GM21576 (cell line): Measurements from ENCODE around the gene PPP1R14B.

Source experiments
- ATAC-seq: cut with Tn5 transposase; IDR thresholded peaks from one replicate; pipeline ENCODE4 v1.9.1; 2021; ENCODE audit warnings: mild to moderate bottlenecking, moderate library complexity; ENCODE audit not compliant: unreplicated experiment

PPP1R14B gene

DNA sequence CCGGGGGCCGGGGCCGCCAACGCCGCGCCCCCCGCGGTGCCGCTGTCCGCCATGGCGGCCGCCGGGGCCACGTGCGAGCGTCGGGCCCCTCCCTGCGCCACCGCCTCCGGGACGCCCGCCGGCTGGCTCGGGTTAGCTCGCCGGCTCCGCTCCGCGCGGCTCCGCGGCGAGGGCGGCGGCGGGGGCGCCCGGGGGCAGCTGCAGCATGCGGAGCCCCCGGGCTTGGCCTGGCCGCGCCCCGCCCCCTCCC is 197 bp downstream of the PPP1R14B start:
- ATAC-seq: peak; percentile 9

DNA sequence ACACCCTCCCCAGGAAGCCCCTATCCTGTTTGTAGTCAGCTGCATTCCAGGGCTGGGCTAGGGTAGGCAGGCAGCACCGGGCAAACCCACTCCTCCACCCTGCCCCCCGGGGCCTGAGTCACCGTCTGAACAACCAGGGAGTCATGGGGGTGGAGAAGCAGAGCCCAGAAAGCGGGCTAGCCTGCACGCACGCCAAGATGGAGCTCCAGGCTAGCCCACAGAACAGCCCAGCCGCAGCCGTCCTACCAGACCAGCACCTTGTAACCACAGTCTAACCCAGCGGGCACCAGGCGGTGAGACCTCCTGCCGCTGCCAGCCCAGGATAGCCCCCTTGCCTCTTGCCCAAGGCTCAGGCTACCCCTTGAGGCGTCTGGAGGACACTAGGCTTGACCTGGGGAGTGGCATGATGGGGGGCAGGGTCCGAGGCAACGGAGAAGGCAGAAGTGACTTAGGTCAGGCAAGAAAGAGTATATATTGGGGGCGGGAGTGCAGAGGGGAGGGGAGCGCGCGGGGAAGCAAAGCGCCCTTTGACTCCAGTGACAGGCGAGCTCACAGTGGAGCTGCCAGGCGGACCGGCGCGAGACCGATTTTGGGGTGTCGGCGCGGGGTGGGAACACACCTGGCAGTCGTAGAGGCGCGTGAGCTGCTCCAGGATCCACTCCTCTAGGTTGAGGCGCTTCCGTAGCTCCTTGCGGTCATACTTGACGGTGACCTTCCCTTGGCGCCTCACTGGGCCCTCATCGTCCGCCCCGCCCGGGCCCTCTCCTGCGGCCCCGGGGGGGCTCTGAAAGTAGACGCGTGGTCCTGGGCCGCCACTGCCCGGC is 734 bp downstream of the PPP1R14B start:
- ATAC-seq: no peak

DNA sequence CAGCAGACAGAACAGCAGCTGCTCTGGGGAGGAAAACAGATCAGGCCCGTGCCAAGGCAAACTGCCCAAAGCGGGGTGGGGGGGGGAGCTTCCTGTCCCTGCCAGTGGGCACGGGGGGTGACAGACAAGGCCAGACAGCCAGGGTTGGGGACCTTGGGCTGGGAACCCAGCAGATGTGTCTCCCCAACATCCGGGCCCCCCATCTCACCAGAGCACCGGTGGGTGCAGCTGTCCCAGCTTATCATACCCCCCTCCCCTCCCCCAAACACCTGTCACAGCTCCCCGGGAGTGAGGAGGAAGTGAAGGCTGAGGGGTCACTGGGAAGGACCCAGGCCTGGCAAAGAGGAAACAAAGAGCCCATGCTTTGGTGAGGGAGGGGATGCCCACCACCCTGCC is 1.3 kb downstream of the PPP1R14B start:
- ATAC-seq: no peak

DNA sequence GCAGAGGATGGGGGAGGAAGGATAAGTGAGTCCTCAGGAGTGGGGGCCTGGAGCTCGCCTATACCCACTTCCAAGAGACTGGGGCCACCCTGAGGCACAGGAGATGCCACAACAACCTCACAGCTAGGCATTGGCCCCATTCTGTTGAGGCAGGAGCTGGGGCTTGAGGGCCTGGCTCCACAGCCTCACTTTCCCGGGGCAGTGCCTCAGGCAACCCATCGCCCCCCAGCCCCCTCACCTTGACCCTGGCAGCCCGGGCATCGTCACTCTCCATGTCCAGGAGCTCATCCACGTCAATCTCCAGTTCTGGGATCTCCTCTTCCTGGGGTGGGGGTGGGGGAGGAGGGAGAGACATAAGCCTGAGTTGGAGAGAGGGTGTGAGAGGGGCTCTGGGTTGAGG is 1.8 kb downstream of the PPP1R14B start:
- ATAC-seq: no peak

DNA sequence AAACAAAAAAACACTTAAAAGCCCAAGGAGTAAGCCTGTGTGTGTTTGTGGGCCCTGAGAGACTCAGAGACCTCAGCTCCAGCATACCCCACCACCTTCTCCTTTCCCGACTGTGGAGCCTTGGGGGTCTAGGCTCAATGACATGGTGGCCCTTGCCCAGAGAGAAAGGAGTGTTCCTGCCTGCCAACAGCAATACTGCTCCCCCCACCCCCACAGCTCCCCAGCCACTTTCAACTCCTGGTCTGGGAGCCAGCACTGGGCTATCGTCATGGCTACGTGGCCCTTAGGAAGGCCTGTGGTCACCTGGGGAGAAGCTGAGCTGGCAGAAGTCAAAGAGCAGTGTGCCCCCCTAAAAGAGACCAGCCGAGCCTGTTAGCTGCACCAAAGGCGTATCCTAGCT is 2.6 kb downstream of the PPP1R14B start:
- ATAC-seq: no peak

DNA sequence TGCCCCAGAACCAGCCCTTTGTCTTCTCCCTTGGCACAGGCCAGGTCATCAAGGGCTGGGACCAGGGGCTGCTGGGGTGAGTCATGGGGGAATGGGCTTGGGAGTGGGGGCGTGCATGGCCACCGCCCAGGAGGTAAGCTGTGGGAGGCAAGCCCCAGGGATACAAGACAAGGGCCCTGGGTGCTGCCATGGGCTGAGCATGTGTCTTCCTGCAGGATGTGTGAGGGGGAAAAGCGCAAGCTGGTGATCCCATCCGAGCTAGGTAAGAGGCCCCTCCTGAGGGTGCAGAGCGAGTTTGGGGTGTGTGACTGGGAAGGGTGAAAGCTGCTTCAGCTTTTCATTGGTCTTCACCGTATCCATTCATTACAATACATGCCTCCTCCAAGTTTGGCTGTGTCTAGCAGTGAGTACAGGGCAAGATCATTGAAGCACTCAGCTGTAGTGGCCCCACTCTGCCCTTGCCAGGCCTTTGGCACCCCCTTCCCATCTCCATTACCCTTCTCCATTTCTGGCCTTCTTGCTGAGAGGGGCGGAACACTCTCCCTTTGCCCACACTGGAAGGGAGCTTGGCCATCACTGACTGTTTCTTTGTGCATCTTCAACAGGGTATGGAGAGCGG is 3.4 kb downstream of the PPP1R14B start:
- no peak for ATAC-seq

DNA sequence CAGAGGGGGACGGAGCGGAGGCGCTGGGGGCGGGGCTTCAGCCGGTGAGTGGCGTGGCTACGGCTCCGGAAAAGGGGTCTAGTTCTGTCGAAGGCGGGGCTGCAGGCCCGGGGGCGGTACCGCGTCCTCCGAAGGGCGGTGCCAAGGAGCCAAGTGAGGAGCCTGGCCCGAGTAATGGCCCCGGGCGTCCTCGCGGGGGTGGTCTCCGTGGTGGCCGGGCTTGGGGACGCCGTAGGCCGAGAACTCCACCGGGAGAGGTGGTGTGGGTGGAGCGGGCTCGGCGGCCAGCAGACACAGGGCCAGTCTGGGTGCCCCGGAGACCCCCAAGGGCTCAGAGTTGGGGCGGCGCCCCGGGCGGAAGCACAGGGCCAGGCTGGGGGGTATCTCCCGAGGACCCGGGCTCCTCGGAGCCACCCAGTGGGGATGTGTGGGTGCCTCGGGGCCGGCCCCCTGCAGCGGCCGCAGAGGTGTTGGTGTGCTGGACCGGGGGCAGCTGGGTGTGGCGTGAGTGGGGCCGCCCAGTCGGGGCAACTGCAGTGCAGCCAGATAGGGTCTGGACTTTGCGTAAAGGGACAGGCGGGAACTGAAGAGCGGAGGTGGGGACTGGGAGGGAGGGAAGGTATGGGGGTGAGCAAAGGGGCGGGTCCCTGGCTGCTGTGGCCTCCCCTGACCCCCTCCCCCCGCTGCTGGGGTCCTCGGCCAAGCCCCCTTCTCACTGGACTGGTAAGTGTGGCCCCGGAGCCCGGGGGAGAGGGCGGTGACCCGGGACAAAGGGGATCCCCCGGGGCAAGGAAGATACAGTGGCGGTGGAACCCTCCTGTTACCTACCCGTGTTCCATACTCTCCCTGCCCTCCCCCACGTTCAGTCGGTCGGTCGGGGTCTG is 5.0 kb downstream of the PPP1R14B start:
- ATAC-seq: peak; percentile 4

DNA sequence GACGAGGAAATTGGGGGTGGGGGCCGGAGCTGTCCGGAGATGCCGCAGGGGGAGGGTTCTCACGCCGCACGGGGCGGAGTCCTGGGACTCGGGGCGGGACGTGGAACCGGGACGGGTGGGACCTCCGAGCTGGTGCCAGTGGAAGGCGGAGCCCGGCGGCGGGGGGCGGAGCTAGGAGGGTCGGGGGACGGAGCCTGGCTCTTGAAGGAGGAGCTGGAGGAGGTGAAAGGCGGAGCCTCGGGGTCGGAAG is 5.6 kb downstream of the PPP1R14B start:
- ATAC-seq: peak; percentile 58

DNA sequence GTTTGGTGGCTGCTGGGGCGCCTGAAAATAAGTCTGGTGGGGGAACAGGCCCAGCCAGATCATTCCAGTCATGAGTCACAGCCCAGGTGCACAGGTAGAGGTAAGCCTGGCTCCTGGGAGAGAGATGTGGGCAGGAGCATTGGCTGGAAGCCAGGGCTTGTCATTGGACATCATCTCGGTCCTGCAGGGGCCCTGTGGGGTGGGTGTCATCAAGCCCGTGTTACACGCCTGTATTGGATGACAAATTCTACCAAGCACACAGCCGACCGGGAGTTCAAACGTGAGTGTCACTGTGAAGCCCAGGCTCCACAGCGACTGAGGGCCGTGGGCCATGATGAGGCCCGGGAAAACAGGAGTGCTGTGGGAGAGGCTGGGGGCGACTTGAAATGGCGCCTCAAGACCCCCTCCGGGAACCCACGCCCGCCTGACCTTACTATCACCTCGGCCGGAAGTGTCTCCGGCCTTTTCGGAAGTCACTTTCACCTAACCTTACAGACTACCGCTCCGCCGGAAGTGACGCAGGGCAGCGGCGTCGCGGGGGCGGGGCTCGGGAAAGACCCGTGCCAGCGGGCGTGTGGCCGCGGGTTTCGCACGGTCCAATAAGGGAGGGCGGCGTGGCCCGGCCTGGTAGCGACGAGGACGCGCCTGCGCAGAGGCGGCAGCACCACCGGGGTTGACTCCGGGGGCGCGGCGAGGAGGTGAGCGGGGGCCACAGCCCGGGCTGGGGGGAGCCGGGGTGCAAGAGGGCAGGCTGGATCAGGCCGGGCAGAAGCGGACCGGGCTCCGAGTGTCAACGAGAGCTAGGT is 6.1 kb downstream of the PPP1R14B start, which contains the start of gene FKBP2:
Gene FKBP2 (plus strand): TSS at position 661 of the 806 bp plus-strand sequence. CDS start 1,293 bp downstream, outside the sequence.
- ATAC-seq: peak; percentile 41

DNA sequence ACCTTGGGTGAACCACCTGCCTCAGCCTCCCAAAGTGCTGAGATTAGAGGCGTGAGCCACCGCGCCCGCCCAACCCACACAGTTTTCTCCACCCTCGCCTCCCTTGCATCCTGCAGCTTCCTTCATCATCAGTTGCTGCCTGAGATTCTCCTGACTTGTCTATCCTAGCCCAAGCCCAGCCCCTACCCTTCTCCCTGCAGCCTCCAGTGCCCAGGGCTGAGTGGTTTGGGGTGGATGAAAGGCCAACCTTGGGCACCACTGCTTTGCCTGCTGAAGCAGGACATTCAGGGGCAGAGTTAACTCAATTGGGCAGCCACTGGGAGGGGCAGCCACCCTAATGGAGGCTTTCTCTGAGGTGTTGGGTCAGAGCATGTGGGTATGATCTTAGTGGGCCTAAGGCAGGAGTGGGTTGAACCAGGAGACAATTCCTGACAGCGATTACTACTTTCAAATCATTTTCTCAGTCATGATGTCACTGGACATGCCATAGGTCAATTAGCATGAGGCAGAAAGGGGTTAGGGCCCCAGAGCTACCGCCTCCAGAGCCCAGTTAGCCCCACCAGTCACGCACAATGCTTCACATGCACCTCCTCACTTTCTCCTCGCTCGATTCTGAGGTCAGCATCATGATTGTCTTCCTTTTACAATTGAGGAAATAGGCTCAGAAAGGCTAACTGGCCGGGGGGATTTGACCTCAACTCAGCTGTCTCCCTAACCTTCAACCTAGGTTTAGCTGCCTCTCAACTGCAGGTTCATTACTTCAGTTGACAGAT is 6.9 kb downstream of the PPP1R14B start:
- ATAC-seq: no peak

DNA sequence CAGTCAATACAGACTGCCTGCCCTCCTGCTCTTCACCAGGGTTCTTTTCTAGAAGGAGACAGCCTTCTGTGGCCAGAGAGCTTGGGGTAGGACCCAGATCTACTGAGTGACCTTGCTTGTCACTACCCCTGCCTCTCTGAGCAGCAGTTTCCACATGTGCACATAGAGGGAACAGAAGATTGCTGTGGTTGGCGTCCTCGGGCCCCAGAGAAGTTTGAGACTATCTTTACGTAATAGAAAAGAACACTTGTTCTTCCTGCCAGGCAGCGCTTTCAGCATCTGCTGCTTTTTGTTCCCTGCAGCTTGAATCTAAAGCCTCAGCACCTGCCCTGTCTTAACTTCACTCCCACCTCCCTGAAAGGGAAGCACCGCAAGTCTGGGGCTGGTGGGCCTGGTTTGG is 7.7 kb downstream of the PPP1R14B start:
- no peak for ATAC-seq

DNA sequence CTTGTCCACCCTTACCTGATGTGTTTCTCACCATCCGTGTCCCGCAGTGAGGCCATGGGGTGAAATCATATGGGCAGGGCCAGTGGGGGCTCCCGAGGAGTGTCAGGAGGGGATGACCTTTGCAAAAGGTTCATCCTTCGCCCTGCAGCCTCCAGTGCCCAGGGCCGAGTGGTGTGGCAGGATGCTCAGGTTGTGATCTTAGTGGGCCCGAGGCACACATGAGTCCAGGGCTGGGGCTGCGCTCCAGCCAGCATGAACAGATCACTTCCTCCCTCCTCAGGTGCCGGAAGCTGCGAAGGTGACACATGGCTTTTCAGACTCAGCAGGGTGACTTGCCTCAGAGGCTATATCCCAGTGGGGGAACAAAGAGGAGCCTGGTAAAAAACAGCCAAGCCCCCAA is 8.7 kb downstream of the PPP1R14B start:
- ATAC-seq: no peak

DNA sequence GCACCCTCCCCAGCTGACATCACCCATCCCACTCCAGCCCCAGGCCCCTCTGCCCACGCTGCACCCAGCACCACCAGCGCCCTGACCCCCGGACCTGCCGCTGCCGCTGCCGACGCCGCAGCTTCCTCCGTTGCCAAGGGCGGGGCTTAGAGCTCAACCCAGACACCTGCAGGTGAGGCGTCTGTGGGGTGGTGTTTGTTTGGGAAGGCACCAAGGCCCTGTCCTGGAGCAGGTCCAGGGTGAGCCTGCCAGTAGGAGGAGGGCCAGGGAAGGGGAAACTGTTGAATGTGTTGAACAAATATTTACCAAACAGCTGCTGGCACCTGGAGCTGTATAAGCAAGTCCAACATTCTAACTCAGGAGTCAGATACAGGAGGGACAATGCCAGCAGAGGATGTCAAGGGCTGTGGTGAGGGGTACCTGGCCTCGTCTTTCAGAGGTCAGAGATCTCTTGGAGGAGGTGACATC is 9.2 kb downstream of the PPP1R14B start:
- no peak for ATAC-seq

DNA sequence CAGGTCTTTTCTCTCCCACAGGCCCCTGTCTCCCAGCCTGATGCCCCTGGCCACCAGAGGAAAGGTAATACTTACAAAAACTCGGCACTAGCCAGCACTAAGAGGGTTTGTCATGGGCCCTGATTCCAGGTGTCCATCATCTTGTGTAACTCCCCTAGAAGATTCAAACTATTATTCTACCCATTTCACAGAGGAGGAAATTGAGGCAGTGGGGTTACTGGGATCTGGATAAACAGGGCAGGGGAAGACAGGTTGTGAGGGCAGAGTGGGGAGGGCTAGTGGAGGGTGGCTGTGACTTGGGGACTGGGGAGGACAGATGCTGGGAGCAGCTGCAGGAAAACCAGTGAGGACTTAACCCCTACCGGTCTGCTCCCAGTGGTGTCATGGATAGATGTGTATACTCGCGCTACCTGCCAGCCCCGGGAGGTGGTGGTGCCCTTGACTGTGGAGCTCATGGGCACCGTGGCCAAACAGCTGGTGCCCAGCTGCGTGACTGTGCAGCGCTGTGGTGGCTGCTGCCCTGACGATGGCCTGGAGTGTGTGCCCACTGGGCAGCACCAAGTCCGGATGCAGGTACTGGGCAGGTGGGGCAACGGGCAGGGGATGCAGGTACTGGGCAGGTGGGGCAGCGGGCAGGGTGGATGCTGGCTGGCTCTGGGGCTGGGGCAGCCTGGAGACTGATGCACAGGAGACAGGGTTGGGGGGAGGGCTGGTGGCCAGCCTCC is 11.1 kb downstream of the PPP1R14B start:
- ATAC-seq: no peak

DNA sequence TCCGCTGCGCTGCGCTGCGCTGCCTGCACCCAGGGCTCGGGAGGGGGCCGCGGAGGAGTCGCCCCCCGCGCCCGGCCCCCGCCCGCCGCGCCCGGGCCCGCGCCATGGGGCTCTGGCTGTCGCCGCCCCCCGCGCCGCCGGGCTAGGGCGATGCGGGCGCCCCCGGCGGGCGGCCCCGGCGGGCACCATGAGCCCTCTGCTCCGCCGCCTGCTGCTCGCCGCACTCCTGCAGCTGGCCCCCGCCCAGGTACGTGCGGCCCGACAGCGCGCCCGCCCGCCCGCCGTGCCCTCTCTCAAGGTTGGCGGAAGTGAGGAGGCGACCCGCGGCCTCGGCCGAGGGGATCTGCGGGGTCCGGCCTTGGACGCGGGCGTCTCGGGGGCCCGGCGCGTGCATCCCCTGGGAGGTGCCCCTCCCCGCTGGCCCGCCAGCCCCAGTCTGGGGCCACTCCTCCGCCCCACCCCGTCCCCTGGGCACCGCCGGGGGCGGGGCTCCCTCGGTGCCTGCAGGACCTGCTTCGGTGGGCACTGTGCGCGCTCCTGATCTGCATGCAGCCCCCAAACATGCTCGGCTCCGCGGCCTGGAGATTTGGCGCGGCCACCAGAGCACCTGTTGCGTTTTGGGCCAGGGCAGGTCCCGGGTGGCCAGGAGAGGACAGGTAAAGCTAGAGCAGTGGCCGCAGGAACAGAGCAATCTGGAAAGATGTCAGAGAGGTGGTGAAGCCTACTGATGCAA is 11.9 kb downstream of the PPP1R14B start:
- ATAC-seq: peak; percentile 27

DNA sequence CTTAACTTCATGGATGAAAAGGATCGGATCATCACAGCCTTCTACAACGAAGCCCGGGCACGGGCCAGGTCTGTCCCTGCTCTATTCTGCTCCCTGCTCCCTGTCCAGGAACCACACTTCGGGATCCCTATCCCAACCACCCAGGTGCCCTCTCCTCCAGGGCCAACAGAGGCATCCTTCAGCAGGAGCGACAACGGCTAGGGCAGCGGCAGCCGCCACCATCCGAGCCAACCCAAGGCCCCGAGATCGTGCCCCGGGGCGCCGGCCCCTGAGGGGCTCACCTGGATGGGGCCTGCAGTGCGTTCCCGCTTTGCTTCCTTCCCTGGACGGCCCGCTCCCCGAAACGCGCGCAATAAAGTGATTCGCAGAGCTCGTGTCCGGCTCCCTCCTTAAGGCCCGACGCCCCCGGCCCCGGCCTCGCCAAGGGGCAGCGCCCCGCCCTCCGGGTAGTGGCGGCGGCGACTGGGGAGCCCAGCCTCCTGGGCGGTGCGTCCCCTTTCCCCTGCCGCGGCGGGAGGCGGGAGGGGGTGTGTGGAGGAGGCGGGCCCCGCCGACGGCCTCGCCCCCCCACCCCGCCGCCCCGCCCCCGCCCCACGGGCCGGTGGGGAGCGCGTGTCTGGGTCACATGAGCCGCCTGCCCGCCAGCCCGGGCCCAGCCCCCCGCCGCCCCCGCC is 12.7 kb downstream of the PPP1R14B start, which contains the start of gene VEGFB:
Gene VEGFB (plus strand): TSS at position 672 of the 674 bp plus-strand sequence. CDS start 250 bp downstream, outside the sequence.
- ATAC-seq: peak; percentile 26

DNA sequence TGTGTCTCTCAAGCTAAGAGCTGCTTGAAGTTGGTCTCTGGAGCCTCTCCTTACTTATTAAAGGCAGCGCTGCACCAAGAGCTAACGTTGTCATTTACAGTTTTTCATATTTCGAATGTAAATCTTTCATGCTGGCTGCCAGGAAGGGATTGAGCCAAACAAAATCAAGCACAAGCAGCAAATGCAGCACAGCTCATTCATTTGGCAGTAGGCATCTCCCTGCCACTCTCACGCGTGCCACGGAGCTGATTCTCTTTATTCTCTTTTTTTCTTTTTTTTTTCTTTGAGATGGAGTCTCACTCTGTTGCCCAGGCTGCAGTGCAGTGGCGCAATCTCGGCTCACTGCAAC is 13.8 kb downstream of the PPP1R14B start:
- ATAC-seq: no peak

DNA sequence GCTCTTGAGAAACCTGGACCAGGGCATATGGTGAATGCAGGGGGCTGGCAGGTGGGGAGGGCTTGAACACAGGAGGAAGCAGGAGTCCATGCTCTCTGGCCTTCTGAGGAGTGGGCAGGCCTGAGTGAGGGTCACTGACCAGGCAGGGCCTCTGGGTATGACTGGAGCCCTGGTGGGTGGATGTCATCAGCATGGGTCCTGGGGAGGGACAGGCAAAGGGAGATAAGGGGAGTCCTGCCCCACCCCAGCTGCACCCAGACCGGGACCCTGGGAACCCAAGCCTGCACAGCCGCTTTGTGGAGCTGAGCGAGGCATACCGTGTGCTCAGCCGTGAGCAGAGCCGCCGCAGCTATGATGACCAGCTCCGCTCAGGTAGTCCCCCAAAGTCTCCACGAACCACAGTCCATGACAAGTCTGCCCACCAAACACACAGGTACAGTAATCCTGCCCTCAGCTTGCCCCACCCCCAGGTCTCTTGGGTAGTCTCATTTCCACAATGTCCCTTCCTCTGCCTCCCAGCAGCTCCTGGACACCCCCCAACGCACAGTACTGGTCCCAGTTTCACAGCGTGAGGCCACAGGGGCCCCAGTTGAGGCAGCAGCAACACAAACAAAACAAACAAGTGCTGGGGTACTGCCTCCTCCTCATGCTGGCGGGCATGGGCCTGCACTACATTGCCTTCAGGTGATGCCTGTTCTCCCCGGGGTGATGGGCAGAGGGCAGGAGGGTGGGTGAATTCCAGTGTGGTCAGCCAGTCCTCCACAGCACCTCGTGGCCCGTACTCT is 14.4 kb downstream of the PPP1R14B start:
- ATAC-seq: no peak
